ENCODE data around the gene POLR2H.

GRCh38 chr3:184372296-184372821 lies 10.8 kb downstream of the POLR2H start:
- no peak for TF ChIP-seq CTCF (IDR thresholded peaks at IDR 0.05)
- no peak for TF ChIP-seq POLR2A (IDR thresholded peaks at IDR 0.05)
